Stimulated activated CD8-positive, alpha-beta memory T cell treated with anti-CD3 and anti-CD28 coated beads, Interleukin-7, amount 100 ng/mL, for 24 hours (primary cell): ENCODE results near the gene USH1G.
"Not testable (repeated sequence)": the region's sequence is repeated elsewhere in the genome, so short reads cannot be mapped to it uniquely, and the experiment has no call there.

Experiments used
- DNase-seq: peaks from one replicate; pipeline ENCODE4 v3.0.0-alpha.2; 2020; ENCODE audit warnings: low read depth

Gene USH1G

DNA sequence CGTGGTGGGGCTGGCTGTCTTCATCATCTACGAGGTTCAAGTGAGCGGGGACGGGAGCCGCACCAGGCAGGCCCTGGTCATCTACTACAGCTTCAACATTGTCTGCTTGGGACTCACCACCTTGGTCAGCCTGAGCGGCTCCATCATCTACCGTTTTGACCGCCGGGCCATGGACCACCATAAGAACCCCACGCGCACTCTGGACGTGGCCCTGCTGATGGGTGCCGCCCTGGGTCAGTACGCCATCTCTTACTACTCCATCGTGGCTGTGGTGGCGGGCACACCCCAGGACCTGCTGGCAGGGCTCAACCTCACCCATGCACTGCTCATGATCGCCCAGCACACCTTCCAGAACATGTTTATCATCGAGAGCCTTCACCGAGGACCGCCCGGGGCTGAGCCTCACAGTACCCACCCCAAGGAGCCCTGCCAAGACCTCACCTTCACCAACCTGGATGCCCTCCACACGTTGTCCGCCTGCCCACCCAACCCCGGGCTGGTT, 7.5 kb upstream of the USH1G start:
- DNase-seq = no peak

- no peak for DNase-seq
Observed at GRCh38 chr17:74928786-74929185, 5.7 kb upstream of the USH1G start.

GRCh38 chr17:74925242-74925641, 2.2 kb upstream of the USH1G start:
- DNase-seq = no peak

DNA sequence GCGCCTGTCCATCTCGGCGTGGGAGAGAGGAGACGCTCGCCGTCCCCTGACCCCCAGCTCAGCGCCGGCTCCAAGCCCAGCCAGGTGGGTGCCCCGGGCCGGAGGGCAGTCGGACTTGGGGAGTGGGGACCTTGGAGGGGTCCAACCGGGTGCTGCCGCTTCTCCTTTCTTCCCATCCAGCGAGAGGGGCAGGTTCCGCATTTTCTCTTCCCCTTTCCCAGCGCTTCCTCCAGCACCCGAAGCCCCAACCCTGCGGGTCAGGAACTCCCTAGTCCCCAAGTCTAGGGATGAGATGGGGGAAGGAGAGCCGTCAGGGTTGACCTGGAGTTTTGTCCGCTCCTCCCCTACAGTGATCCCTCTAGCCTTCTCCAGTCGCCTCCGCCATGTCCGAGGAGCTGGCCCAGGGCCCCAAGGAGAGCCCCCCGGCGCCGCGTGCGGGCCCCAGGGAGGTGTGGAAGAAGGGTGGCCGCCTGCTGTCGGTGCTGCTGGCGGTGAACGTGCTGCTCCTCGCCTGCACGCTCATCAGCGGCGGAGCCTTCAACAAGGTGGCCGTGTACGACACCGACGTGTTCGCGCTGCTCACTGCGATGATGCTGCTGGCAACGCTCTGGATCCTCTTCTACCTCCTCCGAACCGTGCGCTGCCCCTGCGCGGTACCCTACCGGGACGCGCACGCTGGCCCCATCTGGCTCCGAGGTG, 1.3 kb upstream of the USH1G start, which contains the start of gene OTOP2:
Gene OTOP2, plus strand, starts transcription at position 24 of the 699 bp plus-strand sequence. Its CDS starts 360 bp downstream, at position 384.
- no peak for DNase-seq

- DNase-seq = peak; percentile 43
Observed at GRCh38 chr17:74923538-74924249, 639 bp upstream of the USH1G start.

- DNase-seq = no peak
Observed at GRCh38 chr17:74922172-74922571, 883 bp downstream of the USH1G start.

DNA sequence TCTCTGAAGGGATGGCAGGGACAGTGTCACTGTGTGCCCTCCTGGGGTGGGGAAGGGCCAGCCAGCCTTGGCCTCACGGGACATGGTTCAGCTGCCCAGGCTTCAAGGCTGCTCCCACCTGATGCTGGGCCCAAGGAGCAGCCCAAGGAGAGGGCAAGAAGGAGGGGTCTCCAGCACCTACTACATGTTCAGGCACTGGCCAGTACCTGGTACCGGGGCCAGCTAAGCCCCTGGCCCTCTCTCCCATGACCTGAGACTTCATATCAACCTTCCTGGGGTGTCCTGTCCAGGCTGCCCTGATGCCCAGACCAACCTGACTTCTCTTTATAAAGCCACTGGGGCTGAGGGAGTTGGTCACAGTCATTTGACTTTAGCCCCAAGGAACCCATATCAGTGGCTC, 1.3 kb downstream of the USH1G start:
- no peak for DNase-seq

DNA sequence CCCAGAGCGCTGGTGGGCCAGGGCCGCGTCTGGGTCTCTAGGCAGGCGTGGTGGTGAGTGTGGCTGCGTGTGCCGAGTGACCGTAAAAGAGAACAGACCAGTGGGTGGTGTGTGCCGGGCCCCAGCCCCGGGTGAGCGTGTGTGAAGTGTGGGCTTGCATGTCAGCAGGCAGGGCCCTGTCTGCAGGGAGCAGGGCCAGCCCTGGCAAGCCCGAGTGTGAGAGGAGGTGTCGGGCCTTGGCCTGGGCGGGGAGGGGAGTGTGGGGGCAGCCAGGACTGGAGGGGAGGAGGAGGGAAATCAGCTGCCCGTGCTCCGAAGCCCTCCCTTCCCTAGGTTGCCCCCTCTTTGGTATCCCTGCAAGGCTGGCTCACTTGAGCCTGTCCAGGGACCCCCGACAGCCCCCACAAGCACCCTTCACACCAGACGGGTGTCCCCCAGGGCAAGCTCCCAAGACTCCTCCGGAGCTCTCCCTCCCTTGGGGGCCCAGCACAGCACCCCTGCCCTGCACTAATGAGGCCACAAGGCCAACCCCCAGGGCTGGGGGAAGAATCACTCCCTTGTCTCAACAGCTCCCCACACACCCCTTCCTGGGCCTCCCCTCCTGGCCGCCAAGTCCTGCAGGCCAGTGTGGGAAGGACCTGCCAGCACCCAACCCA, 1.9 kb downstream of the USH1G start:
- DNase-seq = no peak

- no peak for DNase-seq
Observed at GRCh38 chr17:74920642-74921025, 2.4 kb downstream of the USH1G start.

GRCh38 chr17:74920306-74920620, 2.8 kb downstream of the USH1G start:
- no peak for DNase-seq

GRCh38 chr17:74919440-74920305, 3.4 kb downstream of the USH1G start:
- DNase-seq = no peak

DNA sequence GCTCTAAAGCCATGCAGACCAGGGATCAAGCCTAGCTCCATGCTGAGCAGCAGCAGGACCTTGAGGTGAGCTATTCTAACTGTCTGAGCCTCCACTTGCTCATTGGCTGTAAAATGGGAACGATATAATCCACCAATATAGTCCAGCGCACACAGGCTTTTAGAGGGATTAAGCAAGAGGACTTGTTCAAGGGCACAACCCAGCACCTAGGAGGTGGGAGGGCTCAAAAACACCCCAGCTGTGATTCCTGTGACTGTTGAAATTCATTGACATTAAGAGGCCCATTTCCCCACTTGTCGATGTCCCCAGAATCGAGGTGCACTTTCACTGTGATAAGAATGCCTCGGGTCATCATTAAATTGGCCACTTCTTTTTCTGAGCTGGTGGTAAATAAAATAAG, 4.1 kb downstream of the USH1G start:
- no peak for DNase-seq

DNA sequence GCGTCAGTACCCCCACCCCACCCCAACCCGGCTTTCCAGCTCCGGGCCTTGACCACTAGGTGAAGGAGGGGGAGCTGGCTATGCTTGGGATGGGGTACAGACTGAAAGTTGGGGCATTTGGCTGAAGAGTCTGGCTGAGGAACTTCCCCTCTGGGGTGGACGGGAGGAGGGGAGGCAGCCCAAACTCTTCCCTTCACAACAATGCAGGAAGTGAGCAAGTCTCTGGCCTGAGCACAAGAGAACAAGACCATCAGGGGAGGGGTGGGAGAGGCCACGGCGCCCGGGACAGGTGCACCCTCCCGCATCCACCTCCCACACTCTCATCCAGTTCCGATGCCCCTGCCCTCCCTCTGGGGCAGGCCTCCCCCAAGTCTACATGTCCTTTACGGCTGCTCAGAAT, 5.6 kb downstream of the USH1G start:
- DNase-seq = no peak

- no peak for DNase-seq
Observed at GRCh38 chr17:74916851-74917199, 6.2 kb downstream of the USH1G start.

DNA sequence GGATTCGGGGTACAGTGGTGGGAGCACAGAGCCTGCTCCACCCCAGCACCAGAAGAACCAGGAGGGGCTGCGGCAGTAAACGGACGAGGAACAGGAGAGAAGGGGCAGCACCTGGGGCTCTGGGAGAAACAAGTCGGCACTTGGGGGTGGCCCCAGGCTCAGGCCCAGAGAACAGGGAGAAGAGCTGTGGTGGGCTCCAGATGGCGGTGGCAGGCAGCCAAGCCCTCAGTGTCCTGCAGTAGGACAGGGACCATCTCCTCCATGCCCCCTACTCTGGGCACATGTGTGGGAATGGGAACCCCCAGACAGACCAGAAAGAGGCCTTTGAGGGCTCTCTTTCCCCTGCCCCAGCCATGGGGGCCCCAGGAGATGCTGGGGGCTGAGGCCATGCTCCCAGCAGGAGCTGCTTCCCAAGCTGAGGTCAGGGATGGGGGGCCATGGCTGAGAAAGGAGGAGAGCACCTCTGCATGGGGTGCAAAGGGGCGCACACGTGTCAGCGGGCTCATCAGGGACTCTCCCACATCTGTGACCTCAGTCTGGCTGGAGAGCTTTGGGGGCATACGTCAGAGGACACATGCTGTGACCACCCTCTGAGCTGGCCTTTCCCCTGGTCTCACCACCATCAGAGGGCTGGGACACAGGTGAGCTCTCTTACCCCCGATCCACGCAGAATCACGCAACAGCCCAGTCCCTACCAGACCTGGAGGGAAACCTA, 6.8 kb downstream of the USH1G start:
- no peak for DNase-seq

DNA sequence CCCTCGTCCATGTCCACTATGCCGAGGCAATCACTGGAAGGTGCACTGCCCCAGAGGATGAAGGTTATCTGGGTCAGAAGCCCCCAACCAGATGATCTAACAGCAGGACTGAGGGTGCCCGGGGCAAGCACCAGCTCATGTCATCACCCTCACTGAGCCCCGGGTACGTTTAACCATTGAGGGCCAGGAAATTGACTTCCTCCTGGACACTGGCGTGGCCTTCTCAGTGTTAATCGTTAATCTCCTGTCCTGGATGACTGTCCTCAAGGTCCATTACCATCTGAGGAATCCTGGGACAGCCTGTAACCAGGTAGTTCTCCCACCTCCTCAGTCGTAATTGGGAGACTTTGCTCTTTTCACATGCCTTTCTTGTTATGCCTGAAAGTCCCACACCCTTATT, 11.6 kb downstream of the USH1G start:
- not testable (repeated sequence) for DNase-seq

DNA sequence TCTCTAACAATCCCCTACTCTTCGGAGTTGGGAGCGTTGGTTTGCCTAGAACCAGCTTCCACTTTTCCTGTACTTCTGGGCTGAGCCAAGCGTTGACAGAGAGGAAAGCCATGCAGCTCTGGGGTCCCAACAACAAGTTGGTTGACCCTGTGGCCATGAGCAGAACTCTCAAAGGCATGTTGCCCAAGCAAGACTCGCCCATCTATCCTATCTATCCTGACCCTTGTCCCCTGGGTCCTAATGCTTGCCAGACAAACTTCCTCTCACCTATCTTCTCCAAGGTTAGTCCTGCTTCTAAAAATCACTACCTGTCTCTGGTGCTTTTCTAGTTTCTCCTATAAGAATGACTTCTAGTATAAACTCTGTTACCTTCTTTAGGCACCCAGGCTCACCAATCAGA, 14.0 kb downstream of the USH1G start:
- not testable (repeated sequence) for DNase-seq

GRCh38 chr17:74907012-74907411, 16.0 kb downstream of the USH1G start:
- DNase-seq = no peak

- not testable (repeated sequence) for DNase-seq
Observed at GRCh38 chr17:74906214-74906793, 16.8 kb downstream of the USH1G start.

DNA sequence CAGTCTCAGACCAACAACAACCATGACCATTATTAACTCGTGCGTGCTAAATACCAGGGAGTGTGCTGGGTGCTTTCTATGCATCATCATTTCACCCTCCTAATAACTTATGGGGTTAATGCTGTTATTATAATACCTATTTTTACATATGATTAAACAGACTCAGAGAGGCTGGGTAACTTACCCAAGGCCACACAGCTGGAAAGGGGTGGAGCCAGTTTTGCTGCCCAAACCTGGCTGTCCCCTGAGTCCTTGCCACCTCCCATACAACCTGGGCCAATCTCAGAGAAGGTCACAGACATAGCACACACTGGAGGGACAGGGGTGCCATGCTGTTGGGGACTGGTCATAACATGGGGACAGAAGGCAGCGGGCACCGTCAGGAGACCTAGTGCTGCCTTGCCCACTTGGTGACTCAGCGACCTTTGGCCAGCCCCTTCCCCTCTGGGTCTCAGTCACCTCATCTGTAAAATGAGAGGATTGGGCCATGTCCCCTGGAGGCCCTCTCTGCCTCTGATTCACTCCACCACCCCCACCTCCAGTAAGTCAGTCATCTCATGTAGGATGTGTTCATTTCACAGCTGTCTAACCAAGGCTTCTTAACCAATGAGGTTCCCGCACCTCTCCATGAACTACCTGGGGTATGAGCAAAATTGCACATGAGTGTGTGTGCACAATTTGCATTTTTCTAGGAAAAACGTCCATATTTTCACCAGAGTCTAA, 18.2 kb downstream of the USH1G start:
- no peak for DNase-seq

DNA sequence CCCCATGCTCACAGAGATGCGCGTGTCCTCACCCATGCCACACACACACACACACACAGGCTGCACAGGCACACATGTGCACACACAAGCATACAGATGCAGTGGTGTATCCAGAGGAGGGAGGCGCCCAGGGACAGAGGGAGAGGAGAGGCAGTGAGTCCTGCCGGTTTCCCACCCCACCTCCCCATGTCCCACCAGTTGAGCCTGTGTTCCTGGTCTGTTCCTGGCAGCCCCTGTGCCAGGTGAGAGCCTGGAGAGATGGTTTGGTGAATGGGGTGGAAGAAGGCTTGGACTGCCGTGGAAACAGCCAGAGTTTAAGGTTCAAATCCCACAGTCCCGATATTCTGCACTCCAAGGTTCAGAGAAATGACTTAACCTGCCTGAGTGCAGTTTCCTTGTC, 19.4 kb downstream of the USH1G start:
- no peak for DNase-seq
